ENCODE measurements around the gene SND1.

DNA sequence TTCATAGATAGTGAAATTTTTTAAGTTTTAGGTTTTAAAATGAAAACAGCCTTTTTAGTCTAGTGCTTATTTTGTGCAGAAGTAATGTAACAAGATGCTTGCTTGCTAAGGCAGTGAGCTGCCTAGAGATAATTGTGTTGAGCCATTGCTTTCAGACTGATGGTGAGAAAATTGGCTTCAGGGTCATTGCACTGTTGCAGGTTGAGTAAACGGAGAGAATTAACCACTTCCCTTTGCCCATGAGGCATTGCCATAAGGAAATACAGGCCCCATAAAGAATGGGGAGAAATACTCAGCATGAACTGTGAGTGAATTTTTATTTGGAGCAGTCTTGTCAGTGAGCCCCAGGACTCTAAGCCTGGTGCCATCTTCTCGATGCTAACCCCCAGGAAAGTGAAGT, 238.7 kb downstream of the SND1 start:
- no peak for TF ChIP-seq POLR2A (IDR thresholded peaks at IDR 0.05)
- TF ChIP-seq, protein P1, sequence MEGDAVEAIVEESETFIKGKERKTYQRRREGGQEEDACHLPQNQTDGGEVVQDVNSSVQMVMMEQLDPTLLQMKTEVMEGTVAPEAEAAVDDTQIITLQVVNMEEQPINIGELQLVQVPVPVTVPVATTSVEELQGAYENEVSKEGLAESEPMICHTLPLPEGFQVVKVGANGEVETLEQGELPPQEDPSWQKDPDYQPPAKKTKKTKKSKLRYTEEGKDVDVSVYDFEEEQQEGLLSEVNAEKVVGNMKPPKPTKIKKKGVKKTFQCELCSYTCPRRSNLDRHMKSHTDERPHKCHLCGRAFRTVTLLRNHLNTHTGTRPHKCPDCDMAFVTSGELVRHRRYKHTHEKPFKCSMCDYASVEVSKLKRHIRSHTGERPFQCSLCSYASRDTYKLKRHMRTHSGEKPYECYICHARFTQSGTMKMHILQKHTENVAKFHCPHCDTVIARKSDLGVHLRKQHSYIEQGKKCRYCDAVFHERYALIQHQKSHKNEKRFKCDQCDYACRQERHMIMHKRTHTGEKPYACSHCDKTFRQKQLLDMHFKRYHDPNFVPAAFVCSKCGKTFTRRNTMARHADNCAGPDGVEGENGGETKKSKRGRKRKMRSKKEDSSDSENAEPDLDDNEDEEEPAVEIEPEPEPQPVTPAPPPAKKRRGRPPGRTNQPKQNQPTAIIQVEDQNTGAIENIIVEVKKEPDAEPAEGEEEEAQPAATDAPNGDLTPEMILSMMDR (IDR thresholded peaks at IDR 0.05) = no peak
- TF ChIP-seq EP300 (IDR thresholded peaks at IDR 0.05) = no peak
